ENCODE results near the gene CAPN13. TPM values are rescaled to one million over a fixed set of nuclear protein-coding genes. Genes with fewer than 3 reads are reported as not detected.

CAPN13 gene
- total RNA-seq, 2 donors from 2014 or later = 25.5 to 31.2 TPM

GRCh38 chr2:30768708-30769480 lies 38.4 kb downstream of the CAPN13 start:
- Histone ChIP-seq H3K9me3 (no peaks in the 10 kb centered on the region), H3K27ac (no peak overlapping the region), H3K27me3 (no peaks in the 10 kb centered on the region), H3K4me1 (no peaks in the 10 kb centered on the region), H3K4me3 (no peak overlapping the region), H3K9ac (ENCODE audit: low read depth in 2 of 2, low read length in 2 of 2) (no peak overlapping the region), H3K36me3 (no peaks in the 10 kb centered on the region)
- no peak for TF ChIP-seq CTCF (IDR thresholded peaks at IDR 0.05)
- intact Hi-C loops (cut with DNase I) = no loop called here
- no peak for DNase-seq

GRCh38 chr2:30768036-30768686 lies 39.1 kb downstream of the CAPN13 start:
- Histone ChIP-seq H3K4me3 (no peak overlapping the region), H3K9ac (ENCODE audit: low read depth in 2 of 2, low read length in 2 of 2) (no peak overlapping the region), H3K4me1 (no peaks in the 10 kb centered on the region), H3K36me3 (no peaks in the 10 kb centered on the region), H3K27ac (no peak overlapping the region), H3K27me3 (no peaks in the 10 kb centered on the region), H3K9me3 (no peaks in the 10 kb centered on the region)
- intact Hi-C loops (cut with DNase I) = no loop called here
- no peak for TF ChIP-seq CTCF (IDR thresholded peaks at IDR 0.05)
- DNase-seq = no peak

- Histone ChIP-seq H3K4me3 (no peak overlapping the region), H3K9ac (ENCODE audit: low read depth in 2 of 2, low read length in 2 of 2) (no peak overlapping the region), H3K27ac (no peak overlapping the region), H3K36me3 (no peaks in the 10 kb centered on the region), H3K9me3 (no peaks in the 10 kb centered on the region), H3K4me1 (no peaks in the 10 kb centered on the region), H3K27me3 (no peaks in the 10 kb centered on the region)
- no peak for DNase-seq
- intact Hi-C loops (cut with DNase I) = no loop called here
- no peak for TF ChIP-seq CTCF (IDR thresholded peaks at IDR 0.05)
Measured at GRCh38 chr2:30766666-30767065, 40.6 kb downstream of the CAPN13 start.

GRCh38 chr2:30765876-30766470 lies 41.3 kb downstream of the CAPN13 start:
- Histone ChIP-seq H3K27ac (no peak overlapping the region), H3K27me3 (no peaks in the 10 kb centered on the region), H3K4me1 (no peaks in the 10 kb centered on the region), H3K9me3 (no peaks in the 10 kb centered on the region), H3K4me3 (no peak overlapping the region), H3K36me3 (no peaks in the 10 kb centered on the region), H3K9ac (ENCODE audit: low read depth in 2 of 2, low read length in 2 of 2) (no peak overlapping the region)
- intact Hi-C loops (cut with DNase I) = no loop called here
- DNase-seq = no peak
- TF ChIP-seq CTCF (IDR thresholded peaks at IDR 0.05) = no peak

- Histone ChIP-seq H3K9ac (ENCODE audit: low read depth in 2 of 2, low read length in 2 of 2) (no peak overlapping the region), H3K36me3 (no peaks in the 10 kb centered on the region), H3K27ac (no peak overlapping the region), H3K27me3 (no peaks in the 10 kb centered on the region), H3K4me3 (no peak overlapping the region), H3K9me3 (no peaks in the 10 kb centered on the region), H3K4me1 (no peaks in the 10 kb centered on the region)
- intact Hi-C loops (cut with DNase I) = no loop called here
- no peak for TF ChIP-seq CTCF (IDR thresholded peaks at IDR 0.05)
- DNase-seq = no peak
Measured at GRCh38 chr2:30765191-30765590, 42.1 kb downstream of the CAPN13 start.
